ENCODE data around the gene KRT38. TPM values are rescaled to one million over a fixed set of nuclear protein-coding genes. Genes with fewer than 3 reads are reported as not detected.
A peak's percentile ranks its signal among the peaks of the same experiment; 100 is the strongest.

Gene KRT38
- polyA plus RNA-seq, 6 donors from 2014 or later, result not detected

DNA sequence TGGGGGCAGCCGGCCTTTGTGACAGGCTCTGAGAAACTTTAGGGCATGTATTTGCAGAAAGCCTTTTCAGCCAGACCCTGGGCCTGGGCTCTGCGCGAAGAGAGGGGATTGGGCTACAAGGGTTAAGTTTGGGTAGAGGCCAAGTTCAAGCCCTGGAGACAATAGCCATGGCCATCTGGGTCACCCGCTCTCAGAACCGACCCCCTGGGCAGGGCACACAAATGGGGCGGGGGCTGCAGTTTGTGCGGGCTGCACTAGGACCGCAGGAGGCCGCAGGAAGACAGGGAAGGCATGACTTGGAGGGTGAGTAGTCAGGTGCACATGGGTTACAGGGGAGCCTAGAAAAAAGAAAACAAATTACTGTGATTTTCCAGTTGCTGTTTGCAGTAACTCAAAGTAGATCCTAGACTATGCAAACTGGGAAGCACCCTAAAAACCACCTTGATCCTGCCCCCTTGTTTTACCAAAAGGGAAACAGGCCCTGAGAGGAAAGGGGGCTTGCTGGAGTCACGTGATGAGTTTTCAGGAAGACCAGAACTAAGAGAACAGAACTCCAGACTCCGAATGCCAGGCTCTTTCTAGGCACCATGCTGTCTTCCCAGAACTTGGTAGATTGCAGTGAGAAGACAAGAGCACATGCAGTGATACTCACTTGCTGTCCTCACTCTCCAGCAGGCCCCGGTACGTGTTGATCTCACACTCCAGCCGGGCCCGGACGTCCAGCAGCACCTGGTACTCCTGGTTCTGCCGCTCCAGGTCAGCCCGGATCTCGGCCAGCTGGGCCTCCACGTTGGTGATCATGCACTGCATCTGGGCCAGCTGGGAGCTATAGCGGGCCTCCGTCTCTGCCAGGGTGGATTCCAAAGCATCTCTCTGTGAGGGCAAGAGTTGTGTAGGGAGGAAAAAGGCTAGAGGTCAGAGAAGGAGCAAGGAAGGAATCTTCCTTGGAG is 36.4 kb upstream of the KRT38 start:
- Mint-ChIP-seq H3K27ac (no peak overlapping the region), H3K36me3 (peaks cover 0 to 8% of the 10 kb centered on the region in 2 donors), H3K4me1 (peaks cover 5 to 10% (median 6%) of the 10 kb centered on the region in 3 donors), H3K27me3 (peaks cover 0 to 15% (median 14%) of the 10 kb centered on the region in 3 donors), H3K4me3 (no peak overlapping the region), H3K9me3 (peaks cover 0 to 6% (median 2%) of the 10 kb centered on the region in 7 donors)
- DNase-seq (no peak), ATAC-seq (ENCODE audit: low read depth in 2 of 2) (no peak)

DNA sequence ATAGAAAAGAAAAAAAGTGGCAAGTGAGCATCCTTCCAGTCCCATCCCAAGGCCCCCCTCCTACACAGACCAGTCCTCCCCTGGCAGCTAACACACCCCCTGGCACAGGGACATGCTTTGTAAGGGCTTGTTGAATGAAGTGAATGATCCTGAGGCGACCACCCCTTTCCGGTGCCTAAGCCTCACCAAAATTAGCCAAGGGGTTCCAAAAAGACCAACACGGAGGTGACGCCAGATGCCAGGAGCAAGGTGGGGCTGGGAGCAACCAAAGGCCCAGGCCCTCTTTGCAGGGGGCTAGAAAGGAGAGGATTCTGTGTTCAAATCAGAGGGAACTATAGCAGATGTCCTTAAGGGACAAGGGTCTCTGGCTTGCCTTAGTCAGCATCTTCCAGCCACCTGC is 34.6 kb upstream of the KRT38 start:
- DNase-seq (no peak), ATAC-seq (ENCODE audit: low read depth in 2 of 2) (no peak)
- peaks cover 5 to 10% (median 6%) of the 10 kb centered on the region in 3 donors for H3K4me1 Mint-ChIP-seq
- peaks cover 7 to 17% (median 15%) of the 10 kb centered on the region in 3 donors for H3K27me3 Mint-ChIP-seq
- H3K9me3 Mint-ChIP-seq, result peaks cover 0 to 17% (median 4%) of the 10 kb centered on the region in 7 donors
- peaks cover 0 to 8% of the 10 kb centered on the region in 2 donors for H3K36me3 Mint-ChIP-seq
- no peak overlapping the region for H3K27ac Mint-ChIP-seq
- no peak overlapping the region for H3K4me3 Mint-ChIP-seq

DNA sequence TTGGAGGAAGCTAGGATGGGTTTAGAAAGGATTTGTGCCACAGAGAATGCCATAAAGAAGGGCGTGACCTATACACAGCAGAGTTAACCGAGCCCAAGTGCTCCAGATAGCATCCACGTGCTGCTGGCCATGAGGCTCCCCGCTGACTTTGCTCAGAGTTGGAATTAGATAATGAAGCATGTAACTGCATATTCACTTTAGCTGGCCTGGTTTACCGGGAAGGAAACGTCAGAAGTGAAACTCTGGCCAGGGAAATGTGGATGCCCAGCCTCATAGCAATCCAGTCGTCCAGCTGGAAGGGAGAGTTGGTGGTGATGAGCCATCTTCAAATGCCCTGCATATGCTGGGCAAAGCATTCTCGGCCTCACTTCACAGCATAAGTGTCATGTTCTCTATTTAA is 34.1 kb upstream of the KRT38 start:
- no peak overlapping the region for H3K27ac Mint-ChIP-seq
- H3K4me3 Mint-ChIP-seq, result peak overlapping the region in 1 of 8 donors; percentile 66
- peaks cover 7 to 17% (median 15%) of the 10 kb centered on the region in 3 donors for H3K27me3 Mint-ChIP-seq
- ATAC-seq (ENCODE audit: low read depth in 2 of 2), result no peak
- H3K36me3 Mint-ChIP-seq, result peaks cover 0 to 8% of the 10 kb centered on the region in 2 donors
- DNase-seq, result no peak
- peaks cover under 1 to 7% (median 2%) of the 10 kb centered on the region in 3 donors for H3K4me1 Mint-ChIP-seq
- peaks cover 0 to 17% (median 4%) of the 10 kb centered on the region in 7 donors for H3K9me3 Mint-ChIP-seq

DNA sequence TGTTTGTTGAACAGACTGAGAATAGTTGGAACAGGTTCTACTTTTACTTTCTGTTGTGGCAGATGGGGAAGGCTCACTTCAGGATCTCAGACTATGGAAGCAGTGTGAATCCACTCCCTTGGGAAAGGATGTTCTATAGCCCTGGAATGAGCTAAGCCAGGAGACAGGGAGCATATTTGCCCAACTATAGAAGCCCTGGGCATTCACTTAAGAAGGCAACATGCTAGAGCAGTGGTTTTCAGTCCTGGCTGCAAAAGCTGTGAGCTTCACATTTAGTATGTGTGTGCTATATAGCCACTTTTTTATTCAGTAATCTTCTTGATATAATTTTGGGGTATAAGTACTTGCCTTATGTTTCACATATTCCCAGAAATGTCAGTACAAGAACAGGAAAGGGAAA is 27.6 kb upstream of the KRT38 start:
- H3K27me3 Mint-ChIP-seq, result peaks cover 21 to 57% (median 31%) of the 10 kb centered on the region in 3 donors
- no peak for ATAC-seq (ENCODE audit: low read depth in 2 of 2)
- DNase-seq, result no peak
- H3K9me3 Mint-ChIP-seq, result peaks cover 3 to 28% (median 6%) of the 10 kb centered on the region in 7 donors
- H3K27ac Mint-ChIP-seq, result no peak overlapping the region
- peaks cover 8% of the 10 kb centered on the region in 2 donors for H3K36me3 Mint-ChIP-seq
- H3K4me1 Mint-ChIP-seq, result no peaks in the 10 kb centered on the region
- no peak overlapping the region for H3K4me3 Mint-ChIP-seq

DNA sequence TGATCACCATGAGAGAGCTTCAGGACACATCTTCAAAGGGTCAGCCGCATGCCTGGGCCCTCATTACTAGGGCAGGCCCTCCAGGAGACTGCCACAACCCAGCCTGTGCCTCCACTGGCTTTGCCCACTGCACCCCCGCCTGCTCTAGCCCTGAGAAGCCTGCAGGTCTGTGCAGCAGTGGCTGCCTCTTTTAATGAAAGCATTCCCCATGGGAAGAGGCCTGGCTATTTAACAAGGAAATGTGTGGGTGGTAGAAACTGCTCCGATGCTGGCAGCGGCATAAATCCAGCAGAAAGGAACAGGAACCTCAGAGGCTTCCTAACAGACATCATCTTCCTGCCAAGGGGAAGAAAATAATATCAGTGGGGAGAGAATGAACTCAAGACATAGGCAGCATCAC is 26.8 kb upstream of the KRT38 start:
- DNase-seq (no peak), ATAC-seq (ENCODE audit: low read depth in 2 of 2) (no peak)
- H3K4me3 Mint-ChIP-seq, result no peak overlapping the region
- no peaks in the 10 kb centered on the region for H3K4me1 Mint-ChIP-seq
- peaks cover 21 to 52% (median 30%) of the 10 kb centered on the region in 3 donors for H3K27me3 Mint-ChIP-seq
- H3K9me3 Mint-ChIP-seq, result peaks cover 0 to 28% (median 6%) of the 10 kb centered on the region in 7 donors
- H3K36me3 Mint-ChIP-seq, result peaks cover 0 to 8% of the 10 kb centered on the region in 2 donors
- no peak overlapping the region for H3K27ac Mint-ChIP-seq

DNA sequence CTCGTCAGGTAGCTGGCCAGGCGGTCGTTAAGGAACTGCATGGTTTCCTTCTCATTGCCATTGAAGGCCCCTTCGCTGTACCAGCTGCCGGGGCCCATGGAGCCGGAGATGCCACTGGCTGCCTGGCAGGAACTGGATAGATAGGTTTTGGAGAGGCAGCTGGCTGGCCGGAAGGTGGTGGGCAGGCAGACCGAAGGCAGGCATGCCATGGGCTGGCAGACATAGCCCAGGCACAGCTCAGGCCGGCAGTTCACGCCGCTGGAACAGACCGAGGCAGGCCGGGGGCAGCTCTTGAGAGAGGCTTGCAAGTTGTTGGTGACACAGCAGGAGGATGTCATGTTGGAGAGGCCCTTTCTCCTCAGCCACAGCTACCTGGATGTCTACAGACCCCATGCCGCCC is 26.2 kb upstream of the KRT38 start, which contains the start of gene KRT32:
Gene KRT32 (minus strand): TSS at position 399 of the 400 bp plus-strand sequence. CDS start 61 bp downstream, at position 338.
- H3K9me3 Mint-ChIP-seq, result peaks cover 0 to 26% (median 6%) of the 10 kb centered on the region in 7 donors
- peaks cover 0 to 8% of the 10 kb centered on the region in 2 donors for H3K36me3 Mint-ChIP-seq
- no peak for ATAC-seq (ENCODE audit: low read depth in 2 of 2)

DNA sequence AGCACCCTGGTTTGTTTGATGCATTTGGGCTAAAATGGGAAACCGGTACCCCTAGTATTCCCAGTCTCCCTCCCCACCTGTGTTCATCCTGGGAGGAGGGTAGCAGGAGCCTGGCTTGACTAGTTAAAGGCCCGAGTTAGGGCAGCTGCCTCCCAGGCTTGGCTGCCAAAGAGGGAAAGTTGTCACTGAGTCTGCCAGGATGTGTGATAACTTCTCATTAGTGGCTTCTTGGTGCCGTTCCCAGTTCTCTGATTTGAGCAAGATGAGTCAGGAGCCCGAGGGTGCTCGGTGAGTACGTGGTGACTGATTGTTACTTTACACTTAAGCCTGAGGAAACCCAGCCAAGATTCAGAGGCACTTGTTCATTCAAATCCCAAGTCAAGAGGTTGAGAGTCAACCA is 23.9 kb upstream of the KRT38 start:
- Mint-ChIP-seq H3K9me3 (peaks cover 0 to 16% (median 5%) of the 10 kb centered on the region in 7 donors), H3K36me3 (peaks cover 0 to 8% of the 10 kb centered on the region in 2 donors), H3K4me3 (no peak overlapping the region), H3K27ac (no peak overlapping the region), H3K27me3 (peaks cover 17 to 62% (median 55%) of the 10 kb centered on the region in 3 donors), H3K4me1 (no peaks in the 10 kb centered on the region)
- DNase-seq (no peak), ATAC-seq (ENCODE audit: low read depth in 2 of 2) (no peak)

More for the DNA sequence above, 26.2 kb upstream of the KRT38 start, which contains the start of gene KRT32:
- no peak for DNase-seq
- Mint-ChIP-seq H3K4me1 (no peaks in the 10 kb centered on the region), H3K27me3 (peaks cover 21 to 53% (median 35%) of the 10 kb centered on the region in 3 donors), H3K27ac (no peak within 1 kb of the TSS), H3K4me3 (no peak within 1 kb of the TSS)

DNA sequence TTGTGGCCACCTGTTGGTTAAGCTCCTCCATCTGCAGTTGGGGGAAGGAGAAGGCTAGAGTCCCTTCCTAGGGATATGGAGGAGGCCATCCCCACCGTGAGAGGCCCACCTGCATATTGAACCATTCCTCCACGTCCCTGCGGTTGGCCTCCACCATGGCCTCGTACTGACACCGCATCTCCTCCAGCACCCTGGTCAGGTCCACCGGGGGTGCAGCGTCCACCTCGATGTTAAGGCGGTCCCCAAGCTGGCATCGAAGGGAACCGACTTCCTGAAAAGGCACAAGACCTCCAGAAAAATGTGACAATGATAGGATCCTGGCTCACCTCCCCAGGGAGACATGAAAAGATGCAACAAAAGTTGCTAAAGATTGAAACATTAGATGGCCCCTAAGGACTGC is 23.4 kb upstream of the KRT38 start:
- no peak overlapping the region for H3K27ac Mint-ChIP-seq
- H3K36me3 Mint-ChIP-seq, result peaks cover 0 to 8% of the 10 kb centered on the region in 2 donors
- no peaks in the 10 kb centered on the region for H3K4me1 Mint-ChIP-seq
- DNase-seq (no peak), ATAC-seq (ENCODE audit: low read depth in 2 of 2) (no peak)
- H3K4me3 Mint-ChIP-seq, result no peak overlapping the region
- peaks cover 0 to 16% (median 5%) of the 10 kb centered on the region in 7 donors for H3K9me3 Mint-ChIP-seq
- peaks cover 13 to 62% (median 58%) of the 10 kb centered on the region in 3 donors for H3K27me3 Mint-ChIP-seq

DNA sequence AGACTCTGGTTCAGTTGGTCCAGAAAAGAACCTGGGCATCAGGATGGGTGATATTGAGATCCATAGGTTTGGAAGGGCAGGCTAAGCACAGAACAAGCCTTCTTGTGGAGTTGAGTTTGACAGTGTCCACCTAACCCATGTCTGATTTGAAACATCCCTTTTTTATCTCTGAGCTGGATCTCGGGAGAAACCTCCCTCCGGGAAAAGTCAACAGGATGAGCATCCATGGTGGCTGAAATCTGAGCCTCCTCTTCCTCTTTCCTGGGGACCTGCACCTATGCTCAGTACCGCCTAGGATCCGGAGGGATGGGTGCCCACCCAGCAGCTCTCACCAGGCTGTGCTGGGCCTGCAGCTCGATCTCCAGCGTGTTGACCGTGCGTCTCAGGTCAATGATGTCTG is 23.0 kb upstream of the KRT38 start:
- Mint-ChIP-seq H3K27ac (no peak overlapping the region), H3K36me3 (peaks cover 0 to 8% of the 10 kb centered on the region in 2 donors), H3K4me3 (no peak overlapping the region), H3K4me1 (no peaks in the 10 kb centered on the region), H3K27me3 (peaks cover 14 to 61% (median 58%) of the 10 kb centered on the region in 3 donors), H3K9me3 (peaks cover 0 to 13% (median 5%) of the 10 kb centered on the region in 7 donors)
- ATAC-seq (ENCODE audit: low read depth in 2 of 2), result no peak
- DNase-seq, result no peak

DNA sequence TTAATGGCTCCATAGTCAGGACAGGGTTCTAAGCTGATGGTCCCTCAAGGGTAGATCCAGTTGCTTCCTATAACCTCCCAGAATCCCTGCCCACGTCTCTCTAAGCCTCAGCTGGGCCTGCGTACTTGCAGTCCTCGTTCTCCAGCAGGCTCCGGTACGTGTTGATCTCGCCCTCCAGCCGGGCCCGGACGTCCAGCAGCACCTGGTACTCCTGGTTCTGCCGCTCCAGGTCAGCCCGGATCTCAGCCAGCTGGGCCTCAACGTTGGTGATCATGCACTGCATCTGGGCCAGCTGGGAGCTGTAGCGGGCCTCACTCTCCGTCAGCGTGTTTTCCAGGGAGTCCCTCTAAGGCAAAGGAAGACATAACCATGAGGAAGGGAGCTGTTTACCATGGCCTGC is 21.9 kb upstream of the KRT38 start:
- Mint-ChIP-seq H3K4me1 (no peaks in the 10 kb centered on the region), H3K36me3 (peaks cover 0 to 2% of the 10 kb centered on the region in 2 donors), H3K27me3 (peaks cover 21 to 58% (median 50%) of the 10 kb centered on the region in 3 donors), H3K9me3 (peaks cover 0 to 3% (median 1%) of the 10 kb centered on the region in 7 donors), H3K27ac (no peak overlapping the region), H3K4me3 (no peak overlapping the region)
- no peak for ATAC-seq (ENCODE audit: low read depth in 2 of 2)
- DNase-seq, result no peak

DNA sequence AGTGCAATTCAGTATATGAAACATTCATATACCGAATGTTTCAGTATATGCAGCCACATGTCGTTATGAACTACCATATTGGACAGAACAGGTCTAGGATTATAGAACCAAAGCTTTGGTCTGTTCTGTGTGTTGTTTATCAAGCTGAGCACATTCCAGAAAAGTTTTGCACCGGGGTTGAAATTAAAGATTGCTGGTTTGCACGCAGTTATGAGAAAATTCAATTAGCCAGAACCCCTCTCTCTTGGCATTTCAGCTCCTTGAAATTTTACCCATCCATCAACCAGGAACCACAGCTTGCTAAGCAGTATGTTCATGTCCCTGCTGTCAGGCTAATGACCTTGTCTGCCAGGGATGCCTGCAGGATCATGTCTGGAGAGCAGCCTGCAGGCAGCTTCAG is 16.9 kb upstream of the KRT38 start:
- H3K4me3 Mint-ChIP-seq, result no peak overlapping the region
- DNase-seq, result no peak
- H3K36me3 Mint-ChIP-seq, result no peaks in the 10 kb centered on the region
- no peak for ATAC-seq (ENCODE audit: low read depth in 2 of 2)
- H3K4me1 Mint-ChIP-seq, result no peaks in the 10 kb centered on the region
- H3K27ac Mint-ChIP-seq, result no peak overlapping the region
- H3K27me3 Mint-ChIP-seq, result peaks cover 21 to 46% (median 28%) of the 10 kb centered on the region in 3 donors
- no peaks in the 10 kb centered on the region for H3K9me3 Mint-ChIP-seq

DNA sequence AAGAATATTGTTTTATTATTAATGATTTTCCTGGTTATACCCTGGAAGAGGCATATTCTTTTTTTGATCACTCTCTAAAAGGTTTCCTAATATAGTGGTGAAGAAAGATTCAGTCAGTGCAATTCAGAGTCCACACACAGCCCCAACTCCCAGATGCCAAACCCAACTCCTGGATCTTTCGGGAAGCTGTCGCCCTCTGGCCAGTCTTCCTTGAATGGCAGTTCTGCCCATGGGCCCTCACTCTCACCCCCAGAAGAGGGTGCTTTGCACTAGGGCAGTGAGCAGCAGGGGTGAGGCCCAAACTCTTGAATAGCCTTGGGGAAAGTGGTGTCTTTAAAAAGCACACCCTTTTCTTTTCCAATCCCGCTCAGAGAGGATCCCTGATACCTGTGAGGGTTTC is 15.4 kb upstream of the KRT38 start:
- H3K27me3 Mint-ChIP-seq, result peaks cover 29 to 47% (median 31%) of the 10 kb centered on the region in 3 donors
- H3K36me3 Mint-ChIP-seq, result no peaks in the 10 kb centered on the region
- no peak for ATAC-seq (ENCODE audit: low read depth in 2 of 2)
- no peak overlapping the region for H3K4me3 Mint-ChIP-seq
- H3K9me3 Mint-ChIP-seq, result no peaks in the 10 kb centered on the region
- no peak overlapping the region for H3K27ac Mint-ChIP-seq
- no peaks in the 10 kb centered on the region for H3K4me1 Mint-ChIP-seq
- no peak for DNase-seq

DNA sequence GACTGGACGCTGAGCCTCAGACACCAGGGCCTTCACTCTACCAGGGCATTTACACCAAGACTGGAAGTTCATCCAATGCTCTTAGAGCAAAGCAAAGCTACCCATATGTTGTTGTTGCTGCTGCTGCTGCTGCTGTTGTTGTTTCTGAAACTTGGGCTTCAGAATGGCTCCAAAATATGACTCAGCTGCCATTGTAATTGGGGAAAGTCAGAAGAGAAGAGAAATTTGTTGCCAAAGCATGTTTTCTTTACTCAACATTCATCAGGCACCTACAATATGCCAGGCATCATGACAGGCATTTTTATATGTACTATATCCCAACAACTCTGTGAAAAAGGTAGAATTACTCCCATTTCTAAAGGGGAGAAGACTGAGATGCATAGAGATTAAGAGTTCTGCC is 14.5 kb upstream of the KRT38 start:
- Mint-ChIP-seq H3K4me3 (no peak overlapping the region), H3K27ac (no peak overlapping the region), H3K36me3 (no peaks in the 10 kb centered on the region), H3K27me3 (peaks cover 30 to 47% (median 33%) of the 10 kb centered on the region in 3 donors), H3K9me3 (no peaks in the 10 kb centered on the region), H3K4me1 (no peaks in the 10 kb centered on the region)
- DNase-seq (no peak), ATAC-seq (ENCODE audit: low read depth in 2 of 2) (no peak)

DNA sequence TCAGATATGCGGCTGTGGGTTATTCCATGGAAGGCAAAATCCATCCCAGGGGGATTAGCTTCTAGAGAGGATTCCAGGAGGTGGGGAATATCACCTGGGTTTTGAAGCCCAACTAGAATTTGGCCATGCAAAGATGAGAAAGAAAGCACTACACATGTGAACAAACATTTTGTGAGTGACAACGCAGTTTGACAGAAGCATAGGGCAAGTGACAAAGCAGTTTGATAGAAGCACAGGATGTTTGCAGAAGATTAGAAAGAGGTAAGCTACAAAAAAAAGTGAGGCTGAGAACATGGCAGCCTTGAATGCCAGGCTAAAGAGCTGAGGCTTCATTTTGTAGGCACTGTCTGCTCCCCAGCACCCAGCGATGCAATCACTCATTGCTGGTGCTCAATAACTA is 12.3 kb upstream of the KRT38 start:
- peaks cover 34 to 58% (median 43%) of the 10 kb centered on the region in 3 donors for H3K27me3 Mint-ChIP-seq
- H3K36me3 Mint-ChIP-seq, result no peaks in the 10 kb centered on the region
- ATAC-seq (ENCODE audit: low read depth in 2 of 2), result no peak

More for the DNA sequence above, 12.3 kb upstream of the KRT38 start:
- Mint-ChIP-seq H3K4me1 (peaks cover 0 to 2% (median 0%) of the 10 kb centered on the region in 3 donors), H3K4me3 (no peak overlapping the region), H3K27ac (no peak overlapping the region), H3K9me3 (no peaks in the 10 kb centered on the region)
- DNase-seq, result no peak
